Stimulated activated CD8-positive, alpha-beta memory T cell treated with anti-CD3 and anti-CD28 coated beads, Interleukin-4, amount 100 ng/mL, for 4 hours (primary cell): ENCODE results near the gene TAF6.
"Not testable (repeated sequence)": the region's sequence is repeated elsewhere in the genome, so short reads cannot be mapped to it uniquely, and the experiment has no call there.

ENCODE experiments used
- DNase-seq, 2 donors: peaks; one replicate each; pipeline ENCODE4 v3.0.0-alpha.2; 2020; ENCODE audit warnings: low read depth in 2 of 2, low spot score in 1 of 2

The TAF6 gene

DNA sequence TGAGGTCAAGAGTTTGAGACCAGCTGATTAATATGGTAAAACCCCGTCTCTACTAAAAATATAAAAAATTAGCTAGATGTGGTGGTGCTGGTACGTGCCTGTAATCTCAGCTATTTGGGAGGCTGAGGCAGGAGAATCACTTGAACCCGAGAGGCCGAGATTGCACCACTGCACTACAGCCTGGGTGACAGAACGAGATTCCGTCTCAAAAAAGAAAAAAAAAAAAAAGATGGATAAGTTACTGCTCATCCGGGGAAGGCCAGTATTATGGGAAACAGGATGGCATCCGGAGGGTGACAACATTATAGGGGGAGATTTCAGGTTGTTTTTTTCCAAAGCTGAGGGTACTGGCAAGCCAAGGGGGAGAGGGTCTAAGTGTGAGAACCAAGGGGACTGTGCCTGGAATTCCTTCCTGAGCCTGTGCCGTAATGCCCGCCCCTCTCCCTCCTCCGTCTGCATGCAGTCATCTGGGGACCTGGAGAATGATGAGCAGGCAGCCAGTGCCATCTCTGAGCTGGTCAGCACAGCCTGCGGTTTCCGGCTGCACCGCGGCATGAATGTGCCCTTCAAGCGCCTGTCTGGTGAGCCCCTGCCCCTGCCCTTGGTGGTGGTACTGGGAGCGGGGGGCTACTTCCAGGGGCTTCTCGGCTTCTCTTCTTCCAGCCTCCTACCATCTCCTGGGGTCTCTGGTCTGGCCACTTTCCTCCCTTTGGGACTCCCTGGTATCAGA is 33.9 kb upstream of the TAF6 start:
- DNase-seq: no peak

GRCh38 chr7:100152404-100152803 is 33.2 kb upstream of the TAF6 start:
- DNase-seq: no peak

- DNase-seq: peak; percentile 91 to 98
Measured at GRCh38 chr7:100148559-100149328, 29.6 kb upstream of the TAF6 start, which contains the start of gene LAMTOR4. Gene LAMTOR4, plus strand, starts transcription at chr7:100148918. Its CDS starts 55 bp downstream, at chr7:100148973.

DNA sequence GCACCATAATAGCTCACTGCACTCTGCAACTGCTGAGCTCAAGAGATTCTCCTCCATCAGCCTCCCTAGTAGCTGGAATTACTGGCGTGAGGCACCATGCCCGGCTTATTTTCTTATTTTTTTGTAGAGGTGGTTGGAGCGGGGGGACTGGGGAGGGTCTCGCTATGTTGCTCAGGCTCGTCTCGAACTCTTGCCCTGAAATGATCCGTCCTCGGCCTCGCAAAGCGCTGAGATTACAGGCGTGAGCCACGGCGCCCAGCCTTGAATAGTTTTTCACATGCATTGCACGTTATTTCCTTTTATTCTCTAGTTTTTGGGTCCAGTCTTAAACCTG is 29.0 kb upstream of the TAF6 start:
- DNase-seq: no peak

GRCh38 chr7:100147278-100147677 is 28.1 kb upstream of the TAF6 start:
- no peak for DNase-seq

- DNase-seq: not testable (repeated sequence)
Measured at GRCh38 chr7:100146350-100146749, 27.2 kb upstream of the TAF6 start.

DNA sequence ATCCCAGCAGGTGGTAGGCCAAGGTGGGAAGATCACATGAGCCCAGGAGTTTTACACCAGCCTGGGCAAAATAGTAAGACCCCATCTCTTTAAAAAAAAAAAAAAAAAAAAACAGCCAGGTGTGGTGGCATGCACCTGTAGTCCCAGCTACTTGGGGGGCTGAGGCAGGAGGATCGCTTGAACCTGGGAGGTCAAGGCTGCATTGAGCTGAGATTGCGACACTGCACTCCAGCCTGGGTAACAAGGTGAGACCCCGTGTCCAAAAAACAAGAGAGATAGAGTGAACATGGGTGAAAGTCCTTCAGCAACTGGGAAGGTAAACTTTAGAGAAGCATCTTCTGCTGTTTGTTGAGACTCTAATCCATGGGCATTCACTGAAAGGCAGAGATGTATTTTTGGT is 23.3 kb upstream of the TAF6 start:
- no peak for DNase-seq

DNA sequence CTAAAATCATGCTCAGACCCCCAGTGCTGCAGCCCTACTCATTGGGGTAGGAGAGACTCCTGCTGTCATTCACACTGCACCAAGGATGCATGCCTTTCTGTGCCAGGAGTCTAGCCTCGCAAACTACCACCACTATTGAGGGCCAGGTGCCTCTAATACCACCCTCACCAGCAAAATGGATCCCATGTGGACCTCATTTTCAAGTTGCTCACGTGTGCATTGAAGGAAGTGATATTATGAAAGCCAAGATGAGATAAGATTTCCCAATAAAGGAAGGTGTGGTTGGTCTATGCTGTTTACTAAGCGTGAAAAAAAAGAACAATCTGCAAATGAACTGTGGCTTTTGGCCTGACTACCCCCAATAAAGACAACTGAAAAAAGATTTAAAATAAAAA is 22.4 kb upstream of the TAF6 start:
- DNase-seq: no peak

DNA sequence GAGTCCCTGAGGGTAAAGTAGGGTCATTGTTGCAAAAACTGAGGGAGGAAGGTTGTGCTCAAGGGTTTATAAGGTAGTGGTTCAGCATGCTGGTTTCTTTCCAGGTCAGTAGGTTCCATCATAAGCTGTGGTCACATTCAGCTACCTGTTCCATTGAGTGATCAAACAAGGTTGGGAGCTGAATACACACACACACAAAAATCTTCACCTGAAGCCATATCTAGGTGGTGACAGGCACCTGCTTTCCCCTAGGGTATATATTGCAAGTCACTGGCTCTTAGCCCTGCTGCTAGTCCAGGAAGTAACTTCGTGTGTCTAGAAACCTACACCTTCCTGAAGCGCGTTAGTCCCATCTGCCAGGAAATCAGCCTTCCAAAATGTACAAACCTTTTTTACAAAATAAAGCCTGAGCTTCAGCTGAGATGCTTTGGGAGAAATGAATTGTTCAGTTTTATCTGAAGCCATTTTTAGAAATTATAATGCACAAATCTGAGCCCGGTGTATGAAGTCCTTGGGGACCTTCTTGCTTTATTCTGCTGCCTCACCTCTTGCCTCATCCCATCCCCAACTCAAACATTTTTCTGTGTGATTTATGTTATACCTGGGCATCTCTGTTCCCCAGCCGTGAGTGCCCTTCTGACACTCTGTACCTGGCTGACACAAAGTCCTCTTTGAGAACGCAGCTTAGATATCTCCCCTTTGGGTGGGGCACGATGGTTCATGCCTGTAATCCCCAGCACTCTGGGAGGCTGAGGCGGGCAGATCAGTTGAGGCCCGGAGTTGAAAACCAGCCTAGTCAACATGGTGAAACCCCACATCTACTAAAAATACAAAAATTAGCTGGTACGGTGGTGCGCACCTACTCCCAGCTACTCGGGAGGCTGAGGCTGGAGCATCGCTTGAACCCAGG is 18.9 kb upstream of the TAF6 start:
- DNase-seq: no peak

- peak in 1 of 2 donors; percentile 36 for DNase-seq
Measured at GRCh38 chr7:100132697-100133151, 13.6 kb upstream of the TAF6 start.

- DNase-seq: no peak
Measured at GRCh38 chr7:100132126-100132525, 13.0 kb upstream of the TAF6 start.

DNA sequence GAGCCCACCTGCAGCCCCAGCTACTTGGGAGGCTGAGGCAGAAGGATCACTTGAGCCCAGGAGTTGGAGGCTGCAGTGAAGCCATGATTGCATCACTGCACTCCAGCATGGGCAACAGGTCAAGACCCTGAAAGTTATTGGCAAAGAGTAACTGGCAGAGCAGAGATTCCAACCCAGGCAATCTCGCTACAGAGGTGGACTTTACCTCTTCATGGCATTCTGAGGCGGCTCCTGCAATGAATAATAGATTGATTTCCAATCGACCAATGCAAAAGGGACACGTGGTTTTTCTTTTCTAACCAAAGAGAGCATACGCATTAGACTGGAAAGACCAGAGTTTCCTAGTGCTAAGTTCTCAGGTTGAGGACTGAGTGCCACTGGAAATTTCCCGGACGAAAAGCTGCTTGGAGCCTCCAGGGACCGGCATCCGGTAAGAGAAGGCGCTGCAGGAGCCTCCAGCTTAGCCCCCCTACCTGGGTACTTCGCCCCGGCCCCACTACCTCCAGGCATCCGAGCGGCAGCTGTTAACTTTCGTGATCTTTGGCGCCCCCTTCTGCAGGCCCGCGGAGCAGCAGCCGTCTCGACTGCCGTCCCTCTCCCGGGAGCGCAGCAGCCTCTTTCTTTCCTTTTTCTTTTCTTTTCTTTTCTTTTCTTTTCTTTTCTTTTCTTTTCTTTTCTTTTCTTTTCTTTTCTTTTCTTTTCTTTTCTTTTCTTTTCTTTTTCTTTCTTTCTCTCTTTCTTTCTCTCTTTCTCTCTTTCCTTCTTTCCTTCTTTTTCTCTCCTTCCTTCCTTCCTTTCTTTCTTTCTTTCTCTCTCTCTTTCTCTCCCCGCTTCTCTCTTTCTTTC is 11.7 kb upstream of the TAF6 start:
- peak; percentile 59 to 69 for DNase-seq

DNA sequence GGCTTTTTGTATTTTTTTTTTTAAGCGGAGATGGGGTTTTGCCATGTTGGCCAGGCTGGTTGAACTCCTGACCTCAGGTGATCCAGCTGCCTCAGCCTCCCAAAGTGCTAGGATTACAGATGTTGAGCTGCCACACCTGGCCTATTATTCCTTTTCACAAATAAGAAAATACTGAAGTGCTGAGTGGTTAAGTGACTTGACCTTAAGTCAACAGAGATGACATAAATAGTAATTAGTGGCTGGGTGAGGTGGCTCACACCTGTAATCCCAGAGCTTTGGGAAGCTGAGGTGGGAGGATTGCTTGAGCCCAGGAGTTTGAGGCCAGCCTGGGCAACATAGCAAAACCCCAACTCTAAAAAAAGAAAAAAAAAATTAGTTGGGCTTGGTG is 11.1 kb upstream of the TAF6 start:
- not testable (repeated sequence) for DNase-seq

GRCh38 chr7:100128637-100128963 is 9.4 kb upstream of the TAF6 start:
- DNase-seq: no peak

DNA sequence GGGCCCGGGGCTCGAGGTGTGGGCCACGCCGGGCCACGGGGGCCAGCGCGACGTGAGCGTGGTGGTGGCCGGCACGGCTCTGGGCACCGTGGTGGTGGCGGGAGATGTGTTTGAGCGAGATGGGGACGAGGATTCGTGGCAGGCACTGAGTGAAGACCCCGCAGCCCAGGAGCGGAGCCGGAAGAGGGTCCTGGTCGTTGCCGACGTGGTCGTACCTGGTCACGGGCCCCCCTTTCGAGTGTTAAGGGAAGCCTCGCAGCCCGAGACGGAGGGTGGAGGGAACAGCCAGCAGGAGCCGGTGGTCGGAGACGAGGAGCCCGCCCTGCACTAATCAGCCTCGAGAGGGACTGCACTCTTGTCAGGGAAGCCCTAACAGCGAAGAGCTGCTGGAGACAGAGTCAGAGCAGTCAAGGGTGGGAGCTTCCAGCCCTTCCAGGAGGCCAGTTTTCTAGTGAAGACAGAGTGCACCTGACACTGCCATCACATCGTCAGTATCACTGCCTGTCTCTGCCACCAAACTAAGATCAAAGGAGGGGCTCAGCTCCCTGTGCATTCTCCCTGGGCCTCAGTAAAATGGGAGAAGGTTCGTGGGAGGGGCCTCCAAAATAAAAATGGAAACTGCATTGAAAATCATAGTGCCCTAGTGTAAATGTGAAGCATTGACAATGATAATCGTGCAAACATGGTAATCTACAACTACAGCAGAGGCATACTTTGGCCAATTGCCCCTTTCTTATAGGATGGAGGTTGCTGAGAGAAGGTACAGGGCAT is 8.9 kb upstream of the TAF6 start:
- DNase-seq: no peak

GRCh38 chr7:100126931-100127865 is 8.0 kb upstream of the TAF6 start, which contains the start of gene MBLAC1:
Gene MBLAC1, plus strand, starts transcription at chr7:100126967. Its CDS starts 429 bp downstream, at chr7:100127396.
- DNase-seq: peak; percentile 81 to 87

DNA sequence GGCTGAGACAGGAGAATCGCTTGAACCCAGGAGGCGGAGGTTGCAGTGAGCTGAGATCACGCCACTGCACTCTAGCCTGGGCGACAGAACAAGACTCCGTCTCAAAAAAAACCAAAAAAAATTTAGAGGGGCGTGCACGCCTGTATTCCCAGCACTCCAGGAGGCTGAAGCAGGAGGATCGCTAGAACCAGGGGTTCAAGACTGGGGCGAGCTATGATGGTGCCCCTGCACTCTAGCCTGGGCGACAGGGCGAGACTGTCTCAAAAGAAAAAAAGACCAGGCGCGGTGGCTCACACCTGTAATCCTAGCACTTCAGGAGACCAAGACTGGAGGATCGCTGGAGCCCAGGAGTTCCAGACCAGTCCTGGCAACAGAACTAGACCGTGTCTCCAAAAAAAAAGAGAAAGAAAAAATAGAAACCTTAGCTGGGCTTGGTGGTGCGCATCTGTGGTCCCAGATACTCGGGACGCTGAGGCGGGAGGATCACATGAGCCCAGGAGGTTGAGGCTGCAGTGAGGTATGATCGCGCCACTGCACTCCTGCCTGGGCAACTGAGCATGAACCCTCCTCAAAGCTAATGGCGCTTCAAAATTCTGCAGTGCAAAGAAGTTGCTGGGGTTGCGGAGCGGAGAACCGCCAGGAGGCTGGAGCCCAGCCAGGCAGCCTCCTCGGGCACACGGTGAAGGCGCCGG is 7.2 kb upstream of the TAF6 start:
- DNase-seq: no peak
